Stimulated activated CD8-positive, alpha-beta memory T cell treated with anti-CD3 and anti-CD28 coated beads, Interleukin-7, amount 100 ng/mL, for 4 hours (primary cell): ENCODE measurements around the gene TGFBR3.

ENCODE experiments used
- DNase-seq, 2 donors: peaks; one replicate each; pipeline ENCODE4 v3.0.0-alpha.2; 2020; ENCODE audit warnings: low read depth in 2 of 2

Gene TGFBR3

DNA sequence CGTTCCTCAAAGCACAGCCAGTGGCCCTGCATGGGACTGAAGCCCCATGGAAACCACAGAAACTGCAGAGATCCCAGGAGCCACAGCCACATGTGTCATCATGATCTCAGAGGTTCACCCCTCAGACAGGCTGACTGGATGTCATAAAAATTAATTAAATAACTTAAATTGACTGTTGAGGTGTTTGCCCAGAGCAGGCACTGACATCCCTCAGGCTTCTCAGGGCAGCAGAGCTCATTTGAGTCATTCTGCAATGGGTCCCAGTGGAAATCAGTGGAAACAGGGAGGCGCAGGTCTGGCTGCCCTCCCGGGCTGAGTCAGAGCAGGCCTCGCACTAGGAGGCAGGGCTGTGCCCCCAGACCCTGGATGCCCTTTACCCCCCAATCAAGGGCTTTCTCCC is 250.2 kb downstream of the TGFBR3 start:
- no peak for DNase-seq

DNA sequence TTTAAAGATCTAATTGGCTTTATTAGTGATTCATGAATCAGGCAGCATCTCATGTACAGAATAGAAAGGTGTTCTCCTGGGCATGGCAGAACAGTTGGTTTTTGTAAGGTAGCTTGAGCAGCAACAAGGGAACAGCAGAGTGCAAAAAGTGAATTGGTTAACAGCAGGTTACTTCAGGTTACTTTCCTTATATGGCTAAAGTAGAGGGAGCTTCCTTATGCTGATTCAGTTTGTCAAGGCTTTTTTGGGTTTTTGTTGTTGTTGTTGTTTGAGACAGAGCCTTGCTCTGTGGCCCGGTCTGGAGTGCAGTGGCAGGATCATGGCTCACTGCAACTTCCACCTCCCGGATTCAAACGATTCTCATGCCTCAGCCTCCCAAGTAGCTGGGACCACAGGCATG is 252.5 kb downstream of the TGFBR3 start:
- no peak for DNase-seq

DNA sequence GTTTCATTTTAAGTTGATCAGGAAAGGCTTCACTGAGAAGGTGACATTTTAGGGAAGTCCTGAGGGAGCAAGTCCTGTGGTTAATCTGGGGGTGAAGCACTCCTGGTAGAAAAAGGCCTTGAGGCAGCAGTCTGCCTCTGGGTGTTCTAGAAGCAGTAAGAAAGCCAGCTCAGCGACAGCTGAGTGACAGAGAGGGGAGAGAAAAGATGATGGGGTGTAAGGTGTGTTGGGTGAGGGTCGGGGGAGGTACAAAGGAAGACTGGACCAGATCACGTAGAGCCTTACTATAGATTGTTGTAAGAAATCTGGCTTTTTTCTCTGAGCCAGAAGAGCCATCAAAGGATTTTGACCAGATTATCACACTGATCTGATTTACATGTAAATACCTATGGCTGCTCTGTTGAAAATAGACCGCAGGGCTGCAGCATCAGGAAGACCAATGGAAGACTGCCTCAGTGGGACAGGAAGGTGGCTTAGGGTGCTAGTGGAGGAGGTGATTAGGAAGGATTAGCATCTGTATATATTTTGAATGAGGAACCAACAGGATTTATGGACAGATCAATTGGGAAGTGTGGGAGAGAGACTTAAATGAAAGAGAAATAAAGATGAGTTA is 254.1 kb downstream of the TGFBR3 start:
- no peak for DNase-seq

DNA sequence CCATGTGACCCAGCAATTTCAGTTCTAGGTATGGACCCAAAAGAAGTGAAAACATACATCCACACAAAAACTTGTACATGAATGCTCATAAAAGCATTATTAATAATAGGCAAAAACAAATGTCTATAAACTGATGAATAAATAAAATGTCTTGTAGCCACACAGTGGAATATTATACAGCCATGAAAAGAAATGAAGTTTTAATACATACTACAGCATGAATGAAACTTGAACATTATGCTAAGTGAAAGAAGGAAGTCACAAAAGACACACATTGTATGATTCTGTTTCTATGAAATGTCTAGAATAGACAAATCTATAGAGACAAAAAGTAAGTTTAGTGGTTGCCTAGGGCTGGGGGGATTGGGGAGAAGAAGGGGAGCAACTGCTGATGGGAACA is 255.1 kb downstream of the TGFBR3 start:
- no peak for DNase-seq
